C4-2B (cell line): ENCODE results near the gene CRK.

Source experiments
- ZFX ChIP-seq: fragments of 450-650 bp; IDR thresholded peaks from 2 replicates; pipeline ENCODE4 v1.6.1; 2017
- TF ChIP-seq, protein P1 (sequence below): fragments of 450-650 bp; conservative IDR thresholded peaks from 2 replicates; pipeline ENCODE4 v1.5.1; 2017; ENCODE audit warnings: mild to moderate bottlenecking

DNA sequence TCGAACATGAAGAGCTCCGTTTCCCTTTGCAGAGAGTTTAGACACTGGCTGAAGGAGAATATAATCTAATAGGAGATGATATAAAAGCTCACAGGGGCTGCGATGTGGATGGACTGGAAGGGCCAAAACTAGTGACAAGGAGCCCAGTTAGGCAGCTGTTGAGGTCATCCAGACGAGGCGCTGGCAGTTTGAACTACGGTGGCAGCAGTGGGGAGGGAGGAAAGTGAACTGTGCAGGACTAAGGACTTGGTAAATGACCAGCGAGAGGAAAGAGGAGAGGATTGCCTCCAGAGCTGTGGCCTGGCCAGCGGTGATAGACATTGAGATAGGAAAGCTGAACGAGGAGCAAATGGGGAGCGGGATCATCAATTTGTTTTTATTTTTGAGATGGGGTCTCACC, 41.4 kb downstream of the CRK start:
- TF ChIP-seq, protein P1, sequence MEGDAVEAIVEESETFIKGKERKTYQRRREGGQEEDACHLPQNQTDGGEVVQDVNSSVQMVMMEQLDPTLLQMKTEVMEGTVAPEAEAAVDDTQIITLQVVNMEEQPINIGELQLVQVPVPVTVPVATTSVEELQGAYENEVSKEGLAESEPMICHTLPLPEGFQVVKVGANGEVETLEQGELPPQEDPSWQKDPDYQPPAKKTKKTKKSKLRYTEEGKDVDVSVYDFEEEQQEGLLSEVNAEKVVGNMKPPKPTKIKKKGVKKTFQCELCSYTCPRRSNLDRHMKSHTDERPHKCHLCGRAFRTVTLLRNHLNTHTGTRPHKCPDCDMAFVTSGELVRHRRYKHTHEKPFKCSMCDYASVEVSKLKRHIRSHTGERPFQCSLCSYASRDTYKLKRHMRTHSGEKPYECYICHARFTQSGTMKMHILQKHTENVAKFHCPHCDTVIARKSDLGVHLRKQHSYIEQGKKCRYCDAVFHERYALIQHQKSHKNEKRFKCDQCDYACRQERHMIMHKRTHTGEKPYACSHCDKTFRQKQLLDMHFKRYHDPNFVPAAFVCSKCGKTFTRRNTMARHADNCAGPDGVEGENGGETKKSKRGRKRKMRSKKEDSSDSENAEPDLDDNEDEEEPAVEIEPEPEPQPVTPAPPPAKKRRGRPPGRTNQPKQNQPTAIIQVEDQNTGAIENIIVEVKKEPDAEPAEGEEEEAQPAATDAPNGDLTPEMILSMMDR, result no peak
- TF ChIP-seq ZFX, result no peak
